HPDE6-E6E7 (cell line): ENCODE measurements around the gene UCP3.

ENCODE experiments used
- DNase-seq: peaks from one replicate; pipeline ENCODE4 v3.0.0; 2011; ENCODE audit warnings: missing footprints; ENCODE audit errors: extremely low spot score

The UCP3 gene

GRCh38 chr11:73956876-73957653, 51.8 kb downstream of the UCP3 start:
- DNase-seq = no peak

- no peak for DNase-seq
These were observed 57.1 kb downstream of the UCP3 start for GRCh38 chr11:73951797-73952196.

DNA sequence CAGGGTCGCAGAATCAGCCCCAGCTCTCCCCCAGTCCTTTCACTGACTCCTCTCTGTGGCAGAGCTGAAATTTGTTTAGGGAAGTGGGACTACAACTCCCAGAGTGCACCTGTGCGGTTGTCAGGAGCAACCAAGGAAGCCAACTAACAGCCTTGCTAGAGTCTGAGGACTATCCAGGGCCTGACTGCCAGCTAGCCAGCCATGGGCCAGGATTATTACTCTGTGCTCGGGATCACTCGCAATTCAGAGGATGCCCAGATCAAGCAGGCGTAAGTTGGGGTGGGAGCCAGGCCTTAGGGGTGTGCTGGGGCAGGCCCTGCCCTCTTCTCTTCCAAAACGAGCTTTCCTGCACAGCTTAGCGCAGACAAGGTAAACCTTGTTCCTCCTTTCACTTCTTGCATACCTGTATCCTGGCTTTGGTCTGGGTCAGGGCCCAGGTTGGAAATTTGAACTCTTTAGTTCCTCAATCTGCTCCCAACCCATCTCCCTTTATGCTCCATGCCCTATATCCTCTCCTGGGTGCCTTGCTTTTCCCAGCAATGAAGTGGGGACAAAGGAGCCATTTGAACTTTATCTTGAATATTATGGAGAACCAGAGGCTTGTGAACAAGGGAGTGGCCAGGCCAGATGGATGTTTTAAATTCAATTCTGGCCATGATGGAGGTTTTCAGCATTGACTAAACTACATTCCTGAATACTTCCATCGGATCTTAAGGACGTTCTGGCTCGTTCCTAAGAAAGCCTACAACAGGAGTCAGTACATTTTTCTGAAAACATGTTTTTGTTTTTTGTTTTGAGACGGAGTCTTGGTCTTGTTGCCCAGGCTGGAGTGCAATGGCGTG, 57.8 kb downstream of the UCP3 start, which contains the start of gene DNAJB13:
Gene DNAJB13, plus strand, starts transcription at position 158 of the 842 bp plus-strand sequence. Its CDS starts 44 bp downstream, at position 202.
- DNase-seq = peak; percentile 71
